K562 (cell line): ENCODE measurements around the gene TMIGD1.
A peak's percentile ranks its signal among the peaks of the same experiment; 100 is the strongest.

ENCODE experiments used
- BRF1 ChIP-seq: IDR thresholded peaks from 3 replicates; pipeline ENCODE4 v1.6.1; 2011; ENCODE audit warnings: borderline replicate concordance, mild to moderate bottlenecking; ENCODE audit not compliant: insufficient read length; ENCODE audit errors: extremely low read depth
- CTCF ChIP-seq, 3 experiments: IDR thresholded peaks in 2 of 3; conservative IDR thresholded peaks in 1 of 3; 2 replicates each; pipeline ENCODE4 v1.5.1; 2011 to 2012; ENCODE audit warnings: low read length in 3 of 3, mild to moderate bottlenecking in 3 of 3, control low read depth in 2 of 3, improper control_type of control experiment in 1 of 3, inconsistent platforms in 1 of 3, low read depth in 1 of 3, mixed read lengths in 1 of 3, moderate library complexity in 1 of 3; ENCODE audit not compliant: insufficient read depth in 2 of 3
- HDAC6 ChIP-seq: IDR thresholded peaks from 2 replicates; pipeline ENCODE4 v1.6.1; 2012; ENCODE audit warnings: low read depth, mild to moderate bottlenecking, control low read depth, inconsistent platforms, low read length, moderate library complexity
- IRF1 ChIP-seq: sonication (generic); formaldehyde crosslinking; IDR thresholded peaks from 2 replicates; pipeline ENCODE4 v1.8.0; 2022; ENCODE audit warnings: missing genetic modification reagents, mild to moderate bottlenecking, borderline replicate concordance
- IRF9 ChIP-seq: fragments of 450-650 bp; IDR thresholded peaks from 2 replicates; pipeline ENCODE4 v1.6.1; 2016; ENCODE audit warnings: missing biosample characterization, missing genetic modification characterization
- L3MBTL2 ChIP-seq: fragments of 450-650 bp; IDR thresholded peaks from 2 replicates; pipeline ENCODE4 v1.6.1; 2016; ENCODE audit warnings: mild to moderate bottlenecking, moderate library complexity
- MYNN ChIP-seq, 2 experiments: sonication (generic); formaldehyde crosslinking in 1 of 2; IDR thresholded peaks; 2 replicates each; pipeline versions ENCODE4 v1.5.0 to v1.6.1; 2016 to 2020; ENCODE audit warnings: antibody characterized with exemption in 1 of 2, missing genetic modification reagents in 1 of 2
- SAFB2 ChIP-seq: fragments of 200-400 bp; formaldehyde crosslinking; IDR thresholded peaks from 2 replicates; pipeline ENCODE4 v1.6.1; 2018; ENCODE audit warnings: borderline replicate concordance, low read length, low read depth, moderate library complexity; ENCODE audit not compliant: severe bottlenecking
- TCF7L2 ChIP-seq: fragments of 150-350 bp; IDR thresholded peaks from 2 replicates; pipeline ENCODE4 v1.6.1; 2016; ENCODE audit warnings: low read depth, mild to moderate bottlenecking, low read length, moderate library complexity
- ZFX ChIP-seq: sonication (generic); formaldehyde crosslinking; IDR thresholded peaks from 2 replicates; pipeline ENCODE4 v1.8.0; 2022; ENCODE audit warnings: mild to moderate bottlenecking, missing genetic modification reagents, moderate library complexity
- ZNF143 ChIP-seq: sonication (generic); formaldehyde crosslinking; IDR thresholded peaks from 2 replicates; pipeline ENCODE4 v1.9.0; 2022; ENCODE audit warnings: mild to moderate bottlenecking, missing genetic modification reagents
- ZNF217 ChIP-seq: sonication (generic); formaldehyde crosslinking; IDR thresholded peaks from 2 replicates; pipeline ENCODE4 v1.8.0; 2022; ENCODE audit warnings: mild to moderate bottlenecking, missing genetic modification reagents
- ZNF586 ChIP-seq: fragments of 450-650 bp; formaldehyde crosslinking; conservative IDR thresholded peaks from 2 replicates; pipeline ENCODE4 v1.4.0; 2020; ENCODE audit warnings: mild to moderate bottlenecking, moderate library complexity
- ZNF740 ChIP-seq, 3 experiments: fragments of 200-800 bp in 1 of 3; sonication (Bioruptor generic) in 1 of 3; sonication (generic) in 1 of 3; formaldehyde crosslinking in 1 of 3; IDR thresholded peaks; 2 replicates each; pipeline versions ENCODE4 v1.6.1 to v1.8.0; 2016 to 2022; ENCODE audit warnings: mild to moderate bottlenecking in 2 of 3, missing compliant biosample characterization in 2 of 3, missing genetic modification characterization in 2 of 3, missing genetic modification reagents in 1 of 3

- no peak for TF ChIP-seq IRF1 (CRISPR knock-in tag)
- no peak for TF ChIP-seq ZNF217 (CRISPR knock-in tag)
- TF ChIP-seq IRF9 (tag): no peak
- TF ChIP-seq ZFX: peak; percentile 84
- no peak for TF ChIP-seq MYNN (IDR thresholded peaks at IDR 0.05)
- no peak for TF ChIP-seq MYNN (CRISPR knock-in tag; IDR thresholded peaks at IDR 0.05)
- no peak for TF ChIP-seq HDAC6
- TF ChIP-seq L3MBTL2: no peak
- no peak for TF ChIP-seq BRF1
- no peak for TF ChIP-seq SAFB2
- no peak for TF ChIP-seq ZNF740 (CRISPR knock-in tag; IDR thresholded peaks at IDR 0.05)
- TF ChIP-seq ZNF740 (tag; IDR thresholded peaks at IDR 0.05): no peak
- no peak for TF ChIP-seq ZNF143 (CRISPR knock-in tag)
- no peak for TF ChIP-seq CTCF (IDR thresholded peaks at IDR 0.05 in 2 of 3, conservative IDR thresholded peaks at IDR 0.05 in 1 of 3; ENCODE audit: insufficient read depth in 2 of 3, low read depth in 1 of 3, low read length in 3 of 3)
- TF ChIP-seq ZNF586 (CRISPR knock-in tag): no peak
- TF ChIP-seq TCF7L2: no peak
Observed at GRCh38 chr17:30378825-30379302, 45.0 kb upstream of the TMIGD1 start, which contains the start of gene CPD.
